MCF 10A (cell line): ENCODE data around the gene SPOCK1. TPM values are rescaled to one million over a fixed set of nuclear protein-coding genes. Genes with fewer than 3 reads are reported as not detected.

Experiments
- BruUV-seq: library from RNA; stranded (reverse); fragments of 400-500 nt; replicated peaks from 2 replicates; lab custom pipeline; 2021; lab: Mats Ljungman, UMichigan
- CTCF ChIA-PET: fragments of 300-600 bp; sonication (Branson Sonifier 250); formaldehyde crosslinking; extraction: SDS; loops from one replicate; lab custom pipeline; 2021; ENCODE audit warnings: antibody characterized with exemption, inconsistent platforms; lab: Yijun Ruan, JAX
- POLR2A ChIA-PET: fragments of 300-600, 350-650 bp; sonication (Branson Sonifier 250); formaldehyde crosslinking; extraction: SDS; loops from one replicate; lab custom pipeline; 2020; ENCODE audit warnings: antibody characterized with exemption, inconsistent platforms; lab: Yijun Ruan, JAX
- DNase-seq: peaks from one replicate; pipeline ENCODE4 v3.0.0-alpha.2; 2018; ENCODE audit not compliant: unreplicated experiment
- H3K27ac Mint-ChIP-seq: one replicate; pipeline ENCODE4 v1.8.0; 2022; ENCODE audit warnings: mild to moderate bottlenecking, low read depth, mixed read lengths; ENCODE audit not compliant: unreplicated experiment
- H3K27me3 Mint-ChIP-seq: one replicate; pipeline ENCODE4 v1.8.0; 2022; ENCODE audit warnings: mixed read lengths; ENCODE audit not compliant: insufficient read depth, unreplicated experiment
- H3K36me3 Mint-ChIP-seq: one replicate; pipeline ENCODE4 v1.8.0; 2022; ENCODE audit warnings: mild to moderate bottlenecking, moderate library complexity, mixed read lengths; ENCODE audit not compliant: insufficient read depth, unreplicated experiment
- H3K4me1 Mint-ChIP-seq: one replicate; pipeline ENCODE4 v1.8.0; 2022; ENCODE audit warnings: mixed read lengths; ENCODE audit not compliant: insufficient read depth, unreplicated experiment
- H3K4me3 Mint-ChIP-seq: one replicate; pipeline ENCODE4 v1.8.0; 2022; ENCODE audit warnings: mild to moderate bottlenecking, moderate library complexity, mixed read lengths; ENCODE audit not compliant: unreplicated experiment
- H3K9me3 Mint-ChIP-seq: one replicate; pipeline ENCODE4 v1.8.0; 2022; ENCODE audit warnings: mixed read lengths; ENCODE audit not compliant: unreplicated experiment
- intact Hi-C: fragments of 100-400 bp; cut with micrococcal nuclease; formaldehyde crosslinking; loops from 2 replicates; pipeline ENCODE4 v1.14.1; 2022
- total RNA-seq: library from RNA; stranded (reverse); gene quantifications from 2 replicates; pipeline ENCODE4 v1.2.3, GENCODE V29; 2022
- TF ChIP-seq, protein P1 (sequence below): fragments of 200-600 bp; IDR thresholded peaks from one replicate; pipeline ENCODE4 v1.8.0; 2022; ENCODE audit warnings: antibody characterized with exemption, mild to moderate bottlenecking; ENCODE audit not compliant: unreplicated experiment

The SPOCK1 gene
- total RNA-seq, 1 experiment from 2014 or later, result 34.3 TPM

DNA sequence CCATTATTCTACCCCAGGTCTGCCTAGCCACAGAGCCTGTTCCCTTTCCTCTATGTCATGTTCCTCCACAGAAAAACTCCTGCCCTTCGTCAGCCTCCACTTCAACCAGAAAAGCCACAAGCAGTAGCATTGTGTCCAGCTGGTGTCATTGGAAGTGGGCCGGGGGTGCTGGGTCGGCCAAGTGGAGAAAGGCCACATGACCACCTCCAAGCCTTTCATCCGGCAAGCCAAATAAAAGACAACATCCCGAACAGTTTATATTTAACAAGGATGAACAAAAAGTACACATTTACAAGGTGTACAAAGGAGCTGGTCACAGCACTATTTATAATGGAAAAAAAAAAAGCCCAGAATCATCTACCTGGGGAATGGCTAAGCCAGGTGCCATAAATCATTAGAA is 16.1 kb upstream of the SPOCK1 start:
- no peaks in the 10 kb centered on the region for H3K9me3 Mint-ChIP-seq
- no peak for DNase-seq
- intact Hi-C loops, result no loop called here
- ChIA-PET CTCF (interaction anchor here (0.6 to 1.4 kb wide), 3 partner anchors 108 to 195 kb away, joined by 3 to 6 read pairs (median 3); no protein-coding TSS in a partner anchor), POLR2A (no interaction called here)
- H3K4me1 Mint-ChIP-seq, result no peaks in the 10 kb centered on the region
- peaks cover 26% of the 10 kb centered on the region for H3K27me3 Mint-ChIP-seq
- TF ChIP-seq, protein P1, sequence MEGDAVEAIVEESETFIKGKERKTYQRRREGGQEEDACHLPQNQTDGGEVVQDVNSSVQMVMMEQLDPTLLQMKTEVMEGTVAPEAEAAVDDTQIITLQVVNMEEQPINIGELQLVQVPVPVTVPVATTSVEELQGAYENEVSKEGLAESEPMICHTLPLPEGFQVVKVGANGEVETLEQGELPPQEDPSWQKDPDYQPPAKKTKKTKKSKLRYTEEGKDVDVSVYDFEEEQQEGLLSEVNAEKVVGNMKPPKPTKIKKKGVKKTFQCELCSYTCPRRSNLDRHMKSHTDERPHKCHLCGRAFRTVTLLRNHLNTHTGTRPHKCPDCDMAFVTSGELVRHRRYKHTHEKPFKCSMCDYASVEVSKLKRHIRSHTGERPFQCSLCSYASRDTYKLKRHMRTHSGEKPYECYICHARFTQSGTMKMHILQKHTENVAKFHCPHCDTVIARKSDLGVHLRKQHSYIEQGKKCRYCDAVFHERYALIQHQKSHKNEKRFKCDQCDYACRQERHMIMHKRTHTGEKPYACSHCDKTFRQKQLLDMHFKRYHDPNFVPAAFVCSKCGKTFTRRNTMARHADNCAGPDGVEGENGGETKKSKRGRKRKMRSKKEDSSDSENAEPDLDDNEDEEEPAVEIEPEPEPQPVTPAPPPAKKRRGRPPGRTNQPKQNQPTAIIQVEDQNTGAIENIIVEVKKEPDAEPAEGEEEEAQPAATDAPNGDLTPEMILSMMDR, result no peak
- no peaks in the 10 kb centered on the region for H3K36me3 Mint-ChIP-seq
- no peak overlapping the region for H3K4me3 Mint-ChIP-seq
- no peak overlapping the region for H3K27ac Mint-ChIP-seq
- BruUV-seq, result no TSS peak

DNA sequence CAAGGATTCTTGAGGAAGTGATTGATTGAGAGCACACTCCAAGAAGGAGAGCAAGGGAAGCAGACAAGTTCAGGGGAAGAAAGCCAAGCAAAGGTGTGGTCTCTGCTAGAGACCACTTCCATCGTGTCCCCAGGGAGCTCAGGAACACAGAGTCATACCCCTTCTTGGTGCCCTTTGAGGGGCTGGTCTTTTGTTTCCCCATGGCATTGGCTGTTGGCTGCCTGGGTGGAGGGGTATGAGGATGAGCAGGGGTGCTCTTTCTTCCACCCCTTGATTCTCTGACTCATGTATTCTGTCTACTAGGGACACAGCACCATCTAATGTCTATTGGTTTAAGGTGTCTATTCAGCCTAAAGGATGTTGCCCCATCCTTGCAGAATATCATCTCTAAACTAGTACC is 11.5 kb upstream of the SPOCK1 start:
- peaks cover 13% of the 10 kb centered on the region for H3K27me3 Mint-ChIP-seq
- H3K9me3 Mint-ChIP-seq, result no peaks in the 10 kb centered on the region
- H3K4me1 Mint-ChIP-seq, result no peaks in the 10 kb centered on the region
- DNase-seq, result no peak
- H3K27ac Mint-ChIP-seq, result no peak overlapping the region
- no TSS peak for BruUV-seq
- intact Hi-C loops, result no loop called here
- ChIA-PET POLR2A (no interaction called here), CTCF (interaction anchor here (0.5 to 2.4 kb wide), 5 partner anchors 9 to 232 kb away, joined by 4 to 14 read pairs (median 5); no protein-coding TSS in a partner anchor)
- H3K4me3 Mint-ChIP-seq, result no peak overlapping the region
- H3K36me3 Mint-ChIP-seq, result no peaks in the 10 kb centered on the region
- TF ChIP-seq, protein P1, result no peak

DNA sequence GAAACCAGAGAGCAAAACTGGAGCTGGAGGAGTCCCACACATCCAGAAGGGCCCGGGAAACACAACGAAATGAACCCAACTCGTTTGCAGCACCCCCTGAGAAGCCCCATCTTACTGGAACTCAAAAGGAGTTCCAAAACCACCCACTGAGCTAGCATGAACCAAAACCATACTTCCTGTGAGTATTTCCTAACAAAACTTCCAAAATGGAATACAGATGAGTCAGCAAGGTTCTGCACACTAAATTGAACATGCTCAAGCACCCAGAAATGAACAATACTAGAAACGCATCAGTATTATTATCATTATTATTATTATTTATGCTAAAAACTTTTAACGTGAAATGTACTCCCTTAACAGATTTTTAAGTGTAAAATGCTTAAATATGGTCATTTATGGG is 8.0 kb upstream of the SPOCK1 start:
- CTCF ChIA-PET, result interaction anchor here (0.7 to 1.5 kb wide), 7 partner anchors 8 to 704 kb away, joined by 3 to 9 read pairs (median 5); partner anchors contain the start of gene SPOCK1
- Mint-ChIP-seq H3K4me3 (no peak overlapping the region), H3K9me3 (no peaks in the 10 kb centered on the region), H3K4me1 (no peaks in the 10 kb centered on the region), H3K27ac (no peak overlapping the region), H3K36me3 (no peaks in the 10 kb centered on the region), H3K27me3 (peaks cover 8% of the 10 kb centered on the region)
- DNase-seq, result peak; percentile 23
- POLR2A ChIA-PET, result no interaction called here
- TF ChIP-seq, protein P1, result no peak
- intact Hi-C loops, result no loop called here
- no TSS peak for BruUV-seq

DNA sequence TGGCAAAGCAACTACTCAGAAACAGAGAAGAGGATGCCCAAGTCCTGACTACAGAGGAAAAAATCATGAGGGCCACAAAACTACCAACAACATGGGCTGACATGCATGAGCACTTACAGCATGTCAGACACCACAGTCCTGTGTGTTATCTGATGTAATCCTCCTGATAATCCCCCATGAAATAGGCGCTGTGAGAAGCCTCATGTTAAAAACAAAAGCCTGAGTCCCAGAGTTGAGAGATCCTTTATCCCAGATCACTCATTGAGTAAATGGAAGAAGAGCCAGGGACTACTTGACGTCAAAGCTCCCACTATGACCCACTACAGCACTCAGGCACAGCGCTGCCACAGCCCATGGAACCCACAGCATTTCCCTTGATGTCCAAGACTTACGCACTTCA is 7.2 kb upstream of the SPOCK1 start:
- no peaks in the 10 kb centered on the region for H3K9me3 Mint-ChIP-seq
- BruUV-seq, result no TSS peak
- no peaks in the 10 kb centered on the region for H3K27me3 Mint-ChIP-seq
- H3K4me3 Mint-ChIP-seq, result no peak overlapping the region
- ChIA-PET POLR2A (no interaction called here), CTCF (interaction anchor here (0.6 to 1.5 kb wide), 3 partner anchors 79 to 1124 kb away, joined by 3 to 9 read pairs (median 5); no protein-coding TSS in a partner anchor)
- TF ChIP-seq, protein P1, result no peak
- no peak for DNase-seq
- H3K36me3 Mint-ChIP-seq, result no peaks in the 10 kb centered on the region
- no peaks in the 10 kb centered on the region for H3K4me1 Mint-ChIP-seq
- no peak overlapping the region for H3K27ac Mint-ChIP-seq
- intact Hi-C loops, result no loop called here
